Choroid plexus epithelial cell (primary cell): Measurements from ENCODE around the gene FAM237A.

Experiments
- DNase-seq: peaks from one replicate; pipeline ENCODE4 v3.0.0-alpha.2; 2010; ENCODE audit warnings: low read depth
- H3K4me3 ChIP-seq: 2 replicates; pipeline ENCODE4 v1.5.1; 2011; ENCODE audit warnings: low read depth, mild to moderate bottlenecking, control low read depth, low read length, moderate library complexity
- CTCF ChIP-seq: conservative IDR thresholded peaks from 2 replicates; pipeline ENCODE4 v1.5.1; 2011; ENCODE audit warnings: low read depth, mild to moderate bottlenecking, control low read depth, inconsistent platforms, low read length, moderate library complexity

The FAM237A gene

GRCh38 chr2:206615417-206616089 lies 26.7 kb upstream of the FAM237A start:
- DNase-seq = no peak
- no peak for TF ChIP-seq CTCF
- no peak overlapping the region for H3K4me3 ChIP-seq

GRCh38 chr2:206616151-206616550 lies 26.1 kb upstream of the FAM237A start:
- no peak overlapping the region for H3K4me3 ChIP-seq
- DNase-seq = no peak
- TF ChIP-seq CTCF = no peak

- TF ChIP-seq CTCF = no peak
- no peak overlapping the region for H3K4me3 ChIP-seq
- no peak for DNase-seq
Observed at GRCh38 chr2:206619011-206619410, 23.3 kb upstream of the FAM237A start.

- no peak overlapping the region for H3K4me3 ChIP-seq
- no peak for TF ChIP-seq CTCF
- no peak for DNase-seq
Observed at GRCh38 chr2:206626108-206626507, 16.2 kb upstream of the FAM237A start.

GRCh38 chr2:206627632-206628031 lies 14.7 kb upstream of the FAM237A start:
- no peak for TF ChIP-seq CTCF
- H3K4me3 ChIP-seq = no peak overlapping the region
- no peak for DNase-seq

- no peak for TF ChIP-seq CTCF
- no peak for DNase-seq
- no peak overlapping the region for H3K4me3 ChIP-seq
Observed at GRCh38 chr2:206631340-206631739, 10.9 kb upstream of the FAM237A start.

- no peak for TF ChIP-seq CTCF
- no peak for DNase-seq
Observed at GRCh38 chr2:206635015-206635414, 7.3 kb upstream of the FAM237A start.

More at GRCh38 chr2:206635015-206635414, 7.3 kb upstream of the FAM237A start:
- no peak overlapping the region for H3K4me3 ChIP-seq
